ENCODE results near the gene NANS.

DNA sequence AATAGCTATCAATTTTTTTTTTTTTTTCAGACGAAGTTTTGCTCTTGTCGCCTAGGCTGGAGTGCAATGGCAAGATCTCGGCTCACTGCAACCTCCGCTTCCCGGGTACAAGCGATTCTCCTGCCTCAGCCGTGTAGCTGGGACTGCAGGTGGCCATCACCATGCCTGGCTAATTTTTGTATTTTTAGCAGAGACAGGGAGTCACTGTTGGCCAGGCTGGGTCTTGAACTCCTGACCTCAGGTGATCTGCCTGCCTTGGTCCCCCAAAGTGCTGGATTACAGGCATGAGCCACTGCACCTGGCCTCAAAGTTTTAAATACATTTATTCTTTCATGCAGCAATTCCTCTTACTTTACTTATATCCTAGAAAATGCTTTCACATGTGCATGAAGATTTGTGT, 44.9 kb downstream of the NANS start:
- TF ChIP-seq, protein P1, sequence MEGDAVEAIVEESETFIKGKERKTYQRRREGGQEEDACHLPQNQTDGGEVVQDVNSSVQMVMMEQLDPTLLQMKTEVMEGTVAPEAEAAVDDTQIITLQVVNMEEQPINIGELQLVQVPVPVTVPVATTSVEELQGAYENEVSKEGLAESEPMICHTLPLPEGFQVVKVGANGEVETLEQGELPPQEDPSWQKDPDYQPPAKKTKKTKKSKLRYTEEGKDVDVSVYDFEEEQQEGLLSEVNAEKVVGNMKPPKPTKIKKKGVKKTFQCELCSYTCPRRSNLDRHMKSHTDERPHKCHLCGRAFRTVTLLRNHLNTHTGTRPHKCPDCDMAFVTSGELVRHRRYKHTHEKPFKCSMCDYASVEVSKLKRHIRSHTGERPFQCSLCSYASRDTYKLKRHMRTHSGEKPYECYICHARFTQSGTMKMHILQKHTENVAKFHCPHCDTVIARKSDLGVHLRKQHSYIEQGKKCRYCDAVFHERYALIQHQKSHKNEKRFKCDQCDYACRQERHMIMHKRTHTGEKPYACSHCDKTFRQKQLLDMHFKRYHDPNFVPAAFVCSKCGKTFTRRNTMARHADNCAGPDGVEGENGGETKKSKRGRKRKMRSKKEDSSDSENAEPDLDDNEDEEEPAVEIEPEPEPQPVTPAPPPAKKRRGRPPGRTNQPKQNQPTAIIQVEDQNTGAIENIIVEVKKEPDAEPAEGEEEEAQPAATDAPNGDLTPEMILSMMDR (IDR thresholded peaks at IDR 0.05; ENCODE audit: insufficient read depth, low read depth, low read length) = no peak
- no peak for TF ChIP-seq EZH2 (IDR thresholded peaks at IDR 0.05; ENCODE audit: insufficient read depth, low read length)
